Caco-2 (cell line): ENCODE measurements around the gene MDFIC. TPM values are rescaled to one million over a fixed set of nuclear protein-coding genes. Genes with fewer than 3 reads are reported as not detected.
A peak's percentile ranks its signal among the peaks of the same experiment; 100 is the strongest.

ENCODE experiments used
- Bru-seq: library from RNA; stranded (reverse); fragments of 400-500 nt; gene quantifications from one replicate; lab custom pipeline; 2021; lab: Mats Ljungman, UMichigan
- BruChase-seq, 2 experiments: library from RNA; stranded (reverse); fragments of 400-500 nt; gene quantifications; one replicate each; lab custom pipeline; 2021; lab: Mats Ljungman, UMichigan
- BruUV-seq: library from RNA; stranded (reverse); fragments of 400-500 nt; replicated peaks from 2 replicates; lab custom pipeline; 2021; lab: Mats Ljungman, UMichigan
- CTCF ChIA-PET: fragments of 300-600 bp; sonication (Branson Sonifier 250); formaldehyde crosslinking; loops from one replicate; lab custom pipeline; 2022; ENCODE audit warnings: antibody characterized with exemption; lab: Charles Lee
- POLR2A ChIA-PET: fragments of 300-600 bp; sonication (Branson Sonifier 250); formaldehyde crosslinking; loops from one replicate; lab custom pipeline; 2022; ENCODE audit warnings: antibody characterized with exemption; lab: Charles Lee
- DNase-seq, 2 experiments: peaks; one replicate each; pipeline versions ENCODE4 v3.0.0 to v3.0.0-alpha.2; 2020 to 2022
- H3K27me3 ChIP-seq: replicated peaks from 2 replicates; pipeline ENCODE4 v1.6.0; 2011; ENCODE audit warnings: low read length; ENCODE audit not compliant: control insufficient read depth, insufficient read depth
- H3K36me3 ChIP-seq: 2 replicates; pipeline ENCODE4 v1.5.1; 2011; ENCODE audit warnings: low read length; ENCODE audit not compliant: control insufficient read depth, insufficient read depth
- H3K4me1 ChIP-seq: fragments of 250-450 bp; sonication (Bioruptor Pico); 2 replicates; pipeline ENCODE4 v1.5.1; 2020; ENCODE audit warnings: mild to moderate bottlenecking
- H3K4me3 ChIP-seq: 2 replicates; pipeline ENCODE4 v1.5.1; 2011; ENCODE audit warnings: low read depth, mild to moderate bottlenecking, control low read depth, low read length
- H3K9me3 ChIP-seq: fragments of 250-450 bp; sonication (Bioruptor Pico); 2 replicates; pipeline ENCODE4 v1.5.1; 2020; ENCODE audit warnings: mild to moderate bottlenecking, moderate library complexity
- H3K27ac Mint-ChIP-seq: one replicate; pipeline ENCODE4 v1.8.0; 2022; ENCODE audit warnings: mixed read lengths; ENCODE audit not compliant: unreplicated experiment
- H3K27me3 Mint-ChIP-seq: one replicate; pipeline ENCODE4 v1.8.0; 2022; ENCODE audit warnings: mixed read lengths; ENCODE audit not compliant: insufficient read depth, unreplicated experiment
- H3K36me3 Mint-ChIP-seq: one replicate; pipeline ENCODE4 v1.8.0; 2022; ENCODE audit warnings: mild to moderate bottlenecking, mixed read lengths; ENCODE audit not compliant: insufficient read depth, unreplicated experiment
- H3K4me1 Mint-ChIP-seq: one replicate; pipeline ENCODE4 v1.8.0; 2022; ENCODE audit warnings: low read depth, mixed read lengths; ENCODE audit not compliant: unreplicated experiment
- H3K4me3 Mint-ChIP-seq: one replicate; pipeline ENCODE4 v1.8.0; 2022; ENCODE audit warnings: mild to moderate bottlenecking, moderate library complexity, mixed read lengths; ENCODE audit not compliant: unreplicated experiment
- H3K9me3 Mint-ChIP-seq: one replicate; pipeline ENCODE4 v1.8.0; 2022; ENCODE audit warnings: mixed read lengths; ENCODE audit not compliant: unreplicated experiment
- intact Hi-C: fragments of 100-400 bp; cut with micrococcal nuclease; formaldehyde crosslinking; loops from one replicate; pipeline ENCODE4 v1.10.0; 2022; ENCODE audit not compliant: unreplicated experiment
- long read RNA-seq: library from polyadenylated mRNA; stranded (forward); transcript quantifications from one replicate; pipeline ENCODE4 v2.0.0, GENCODE V29; 2022
- total RNA-seq: library from RNA; stranded (reverse); gene quantifications from 2 replicates; pipeline ENCODE4 v1.2.3, GENCODE V29; 2022
- TF ChIP-seq, protein P1 (sequence below), 2 experiments: fragments of 200-600 bp in 1 of 2; IDR thresholded peaks; 1 replicate in 1 of 2; 2 replicates in 1 of 2; pipeline versions ENCODE4 v1.5.1 to v1.8.0; 2011 to 2022; ENCODE audit warnings: antibody characterized with exemption in 1 of 2, control low read depth in 1 of 2, inconsistent platforms in 1 of 2, low read depth in 1 of 2, low read length in 1 of 2, mild to moderate bottlenecking in 1 of 2, moderate library complexity in 1 of 2; ENCODE audit not compliant: insufficient read depth in 1 of 2, severe bottlenecking in 1 of 2, unreplicated experiment in 1 of 2

MDFIC gene, protein sequence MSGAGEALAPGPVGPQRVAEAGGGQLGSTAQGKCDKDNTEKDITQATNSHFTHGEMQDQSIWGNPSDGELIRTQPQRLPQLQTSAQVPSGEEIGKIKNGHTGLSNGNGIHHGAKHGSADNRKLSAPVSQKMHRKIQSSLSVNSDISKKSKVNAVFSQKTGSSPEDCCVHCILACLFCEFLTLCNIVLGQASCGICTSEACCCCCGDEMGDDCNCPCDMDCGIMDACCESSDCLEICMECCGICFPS
- 2.7 and 4.2 TPM in 2 replicates for total RNA-seq
- Bru-seq, nascent RNA, result percentile 45 among the genes with signal in this experiment
- percentile 43 among the genes with signal in this experiment for BruChase-seq, experiment 1, labeled RNA remaining after a 2-hour chase
- percentile 42 among the genes with signal in this experiment for BruChase-seq, experiment 2, labeled RNA remaining after a 6-hour chase
- long read RNA-seq, full-length matches to known transcripts, result 3 of 4 reads
- long read RNA-seq, partial matches to known transcripts, result 0 of 4 reads
- long read RNA-seq, other reads (novel, unspliced or antisense), result 1 of 4 reads

DNA sequence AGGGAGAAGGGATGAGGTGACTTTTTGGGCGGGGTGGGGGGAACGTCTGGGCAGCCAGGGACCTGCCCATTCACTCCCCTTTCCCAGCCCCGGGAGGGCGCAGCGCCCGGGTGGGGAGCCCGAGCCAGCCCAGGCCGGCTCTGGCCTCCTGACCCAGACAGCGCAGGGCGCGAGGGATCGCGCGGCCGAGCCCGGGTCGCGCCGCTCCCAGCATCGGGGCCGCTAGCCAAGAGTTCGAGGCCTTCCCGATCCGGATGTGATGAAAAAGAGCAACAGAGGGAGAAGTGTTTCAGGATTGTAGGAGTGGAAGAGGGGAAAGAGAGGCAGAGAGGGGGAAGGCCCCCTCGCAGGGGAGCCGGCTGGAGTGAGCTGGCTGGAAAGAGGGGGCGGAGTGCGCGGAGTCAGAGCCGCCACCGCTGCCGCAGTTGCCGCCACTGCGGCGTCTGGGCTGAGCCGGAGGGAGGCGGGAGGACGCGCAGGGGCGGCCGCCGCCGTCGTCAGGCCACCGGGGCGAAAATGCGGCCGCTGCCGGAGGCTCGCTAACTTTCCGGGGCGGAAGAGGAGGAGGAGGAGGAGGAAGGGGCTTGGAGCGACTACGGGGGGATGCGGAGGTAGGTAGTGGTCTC is at the start of gene MDFIC:
MDFIC (plus strand) TSS at position 69 of the 626 bp plus-strand sequence. CDS start 940 bp downstream, outside the sequence.
- intact Hi-C loops, result loop anchor here (1.0 to 5.0 kb wide), 2 partner anchors 21 to 55 kb away; no protein-coding TSS in a partner anchor
- TF ChIP-seq, protein P1, sequence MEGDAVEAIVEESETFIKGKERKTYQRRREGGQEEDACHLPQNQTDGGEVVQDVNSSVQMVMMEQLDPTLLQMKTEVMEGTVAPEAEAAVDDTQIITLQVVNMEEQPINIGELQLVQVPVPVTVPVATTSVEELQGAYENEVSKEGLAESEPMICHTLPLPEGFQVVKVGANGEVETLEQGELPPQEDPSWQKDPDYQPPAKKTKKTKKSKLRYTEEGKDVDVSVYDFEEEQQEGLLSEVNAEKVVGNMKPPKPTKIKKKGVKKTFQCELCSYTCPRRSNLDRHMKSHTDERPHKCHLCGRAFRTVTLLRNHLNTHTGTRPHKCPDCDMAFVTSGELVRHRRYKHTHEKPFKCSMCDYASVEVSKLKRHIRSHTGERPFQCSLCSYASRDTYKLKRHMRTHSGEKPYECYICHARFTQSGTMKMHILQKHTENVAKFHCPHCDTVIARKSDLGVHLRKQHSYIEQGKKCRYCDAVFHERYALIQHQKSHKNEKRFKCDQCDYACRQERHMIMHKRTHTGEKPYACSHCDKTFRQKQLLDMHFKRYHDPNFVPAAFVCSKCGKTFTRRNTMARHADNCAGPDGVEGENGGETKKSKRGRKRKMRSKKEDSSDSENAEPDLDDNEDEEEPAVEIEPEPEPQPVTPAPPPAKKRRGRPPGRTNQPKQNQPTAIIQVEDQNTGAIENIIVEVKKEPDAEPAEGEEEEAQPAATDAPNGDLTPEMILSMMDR (IDR thresholded peaks at IDR 0.05; ENCODE audit: insufficient read depth in 1 of 2, low read depth in 1 of 2, low read length in 1 of 2, severe bottlenecking in 1 of 2, unreplicated experiment in 1 of 2), result no peak

DNA sequence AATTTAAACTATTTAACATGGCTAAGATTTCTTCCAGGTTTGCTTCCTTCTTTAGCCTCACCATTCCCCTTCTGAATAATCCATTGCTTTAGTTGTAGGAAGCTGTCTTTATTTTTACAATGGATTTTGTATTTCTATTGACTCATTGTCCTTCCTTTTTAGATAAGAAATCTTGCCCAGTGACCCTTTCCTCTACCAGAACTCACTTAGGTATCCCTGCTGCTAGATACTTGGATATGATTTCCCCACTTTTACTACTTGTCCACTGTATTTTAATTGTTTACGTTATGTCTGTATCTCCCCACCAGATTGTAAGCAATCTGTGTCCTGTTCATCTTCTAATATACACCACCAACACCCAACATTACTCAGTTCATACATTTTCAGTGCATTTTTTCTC is 47.7 kb upstream of the MDFIC start:
- Mint-ChIP-seq H3K4me1 (peaks cover 11% of the 10 kb centered on the region), H3K4me3 (no peak overlapping the region), H3K9me3 (peaks cover 13% of the 10 kb centered on the region), H3K27ac (no peak overlapping the region), H3K36me3 (no peaks in the 10 kb centered on the region), H3K27me3 (no peaks in the 10 kb centered on the region)
- BruUV-seq, result no TSS peak
- Histone ChIP-seq H3K4me1 (no peaks in the 10 kb centered on the region), H3K36me3 (no peaks in the 10 kb centered on the region), H3K27me3 (no peaks in the 10 kb centered on the region), H3K4me3 (no peak overlapping the region), H3K9me3 (peaks cover 3% of the 10 kb centered on the region; the same call in 1 of the 2 replicates)
- intact Hi-C loops, result no loop called here
- POLR2A ChIA-PET, result no interaction called here
- TF ChIP-seq, protein P1 (IDR thresholded peaks at IDR 0.05; ENCODE audit: insufficient read depth in 1 of 2, low read depth in 1 of 2, low read length in 1 of 2, severe bottlenecking in 1 of 2, unreplicated experiment in 1 of 2), result no peak
- CTCF ChIA-PET, result no interaction called here
- no peak for DNase-seq

More for the DNA sequence above, at the start of gene MDFIC:
- Mint-ChIP-seq H3K27me3 (no peaks in the 10 kb centered on the region), H3K4me1 (peaks cover 3% of the 10 kb centered on the region), H3K4me3 (peak within 1 kb of the TSS; percentile 85), H3K36me3 (peaks cover 5% of the 10 kb centered on the region), H3K9me3 (no peaks in the 10 kb centered on the region), H3K27ac (peak within 1 kb of the TSS; percentile 39)
- ChIA-PET POLR2A (interaction anchor here (0.6 kb wide), 1 partner anchor 20 kb away, joined by 8 read pairs; no protein-coding TSS in a partner anchor), CTCF (no interaction called here)
- H3K4me3 ChIP-seq, result peak within 1 kb of the TSS; percentile 47
- BruUV-seq, result no TSS peak
- H3K27me3 ChIP-seq, result no peaks in the 10 kb centered on the region
- no peaks in the 10 kb centered on the region for H3K4me1 ChIP-seq
- DNase-seq, result peak in 1 of 2 experiments; percentile 51
- H3K36me3 ChIP-seq, result no peaks in the 10 kb centered on the region
- no peaks in the 10 kb centered on the region for H3K9me3 ChIP-seq

DNA sequence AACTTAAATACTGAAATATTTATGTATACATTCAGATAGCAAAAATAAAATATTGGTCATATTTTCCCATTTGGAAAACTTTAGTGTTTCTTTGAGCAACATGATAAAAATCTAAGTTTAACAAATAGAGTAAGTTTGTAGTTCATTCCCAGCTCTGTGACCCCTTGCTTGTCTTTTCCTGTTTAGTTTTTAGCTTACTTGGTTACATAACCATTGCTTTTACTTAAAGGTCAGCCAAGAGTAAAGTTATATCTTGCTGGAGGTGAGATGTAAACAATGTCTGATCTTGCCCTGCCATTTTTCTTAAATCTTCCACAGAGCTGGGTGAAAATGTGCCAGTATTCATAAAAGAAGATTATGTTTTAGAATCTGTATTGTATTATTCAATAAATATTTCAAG is 46.7 kb upstream of the MDFIC start:
- Histone ChIP-seq H3K36me3 (no peaks in the 10 kb centered on the region), H3K9me3 (peaks cover 3% of the 10 kb centered on the region; the same call in 1 of the 2 replicates), H3K4me3 (no peak overlapping the region), H3K4me1 (no peaks in the 10 kb centered on the region), H3K27me3 (no peaks in the 10 kb centered on the region)
- intact Hi-C loops, result no loop called here
- DNase-seq, result no peak
- Mint-ChIP-seq H3K27me3 (no peaks in the 10 kb centered on the region), H3K9me3 (peaks cover 23% of the 10 kb centered on the region), H3K36me3 (no peaks in the 10 kb centered on the region), H3K4me1 (peaks cover 11% of the 10 kb centered on the region), H3K27ac (no peak overlapping the region), H3K4me3 (no peak overlapping the region)
- POLR2A ChIA-PET, result no interaction called here
- TF ChIP-seq, protein P1 (IDR thresholded peaks at IDR 0.05; ENCODE audit: insufficient read depth in 1 of 2, low read depth in 1 of 2, low read length in 1 of 2, severe bottlenecking in 1 of 2, unreplicated experiment in 1 of 2), result no peak
- CTCF ChIA-PET, result no interaction called here
- no TSS peak for BruUV-seq
